ENCODE measurements around the gene CNGA4.
"Not testable (repeated sequence)": the region's sequence is repeated elsewhere in the genome, so short reads cannot be mapped to it uniquely, and the experiment has no call there.

The CNGA4 gene

DNA sequence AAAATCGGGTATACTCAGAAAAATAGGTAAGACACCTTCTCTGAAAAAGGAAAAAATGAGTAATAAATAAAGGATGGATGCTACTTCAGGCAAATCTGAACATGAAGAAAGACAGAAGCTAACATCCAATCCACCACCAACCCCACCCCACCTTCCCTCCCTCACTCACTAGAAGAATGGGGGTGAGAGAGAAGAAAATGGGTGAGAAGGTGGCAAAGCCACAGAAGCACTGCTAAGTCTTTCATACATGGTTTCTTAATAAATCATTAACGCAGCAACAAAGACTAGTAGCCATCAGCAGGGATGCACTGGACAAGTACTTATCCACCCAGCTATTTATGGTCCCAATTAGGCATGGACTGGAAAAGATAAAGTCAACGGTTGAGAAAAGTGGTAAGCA lies 10.4 kb upstream of the CNGA4 start:
- no peak for DNase-seq

DNA sequence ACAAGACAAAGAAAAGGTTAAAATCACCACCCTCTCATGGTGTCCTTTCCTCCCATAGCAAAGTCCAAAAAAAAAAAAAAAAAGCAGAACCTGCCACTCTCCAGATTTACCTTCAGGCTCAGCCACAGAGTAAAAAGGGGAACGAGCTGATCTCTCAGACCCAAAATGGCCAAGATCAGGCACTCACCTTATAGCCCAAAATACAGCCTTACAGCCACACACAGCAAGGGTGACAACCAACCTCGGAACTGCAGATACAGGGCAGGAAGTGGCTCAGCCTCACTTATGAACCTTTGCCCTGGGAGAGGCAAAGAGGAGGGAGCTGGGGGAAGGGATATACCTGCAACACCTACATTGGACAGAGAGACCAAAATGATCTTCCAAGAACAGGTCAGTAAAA lies 9.0 kb upstream of the CNGA4 start:
- no peak for DNase-seq

DNA sequence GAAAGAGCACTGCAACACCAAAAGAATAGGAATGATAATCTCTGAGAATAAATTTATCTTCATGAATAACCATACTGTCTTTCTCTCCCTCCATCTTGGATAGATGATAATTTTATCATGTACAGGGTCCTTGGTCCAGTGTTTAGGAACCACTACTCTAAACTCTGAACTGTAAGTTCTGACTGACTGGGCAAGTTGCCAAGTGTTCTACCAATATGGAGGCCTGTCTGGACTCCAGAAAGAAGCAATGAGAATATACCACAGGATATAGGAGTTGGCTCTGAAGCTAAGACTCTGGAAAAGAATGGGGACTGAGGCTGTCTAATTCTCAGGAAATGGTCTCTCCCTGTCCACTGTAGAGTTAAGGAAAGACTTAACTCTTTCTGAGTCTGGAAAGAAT lies 6.0 kb upstream of the CNGA4 start:
- DNase-seq: peak; percentile 17

DNA sequence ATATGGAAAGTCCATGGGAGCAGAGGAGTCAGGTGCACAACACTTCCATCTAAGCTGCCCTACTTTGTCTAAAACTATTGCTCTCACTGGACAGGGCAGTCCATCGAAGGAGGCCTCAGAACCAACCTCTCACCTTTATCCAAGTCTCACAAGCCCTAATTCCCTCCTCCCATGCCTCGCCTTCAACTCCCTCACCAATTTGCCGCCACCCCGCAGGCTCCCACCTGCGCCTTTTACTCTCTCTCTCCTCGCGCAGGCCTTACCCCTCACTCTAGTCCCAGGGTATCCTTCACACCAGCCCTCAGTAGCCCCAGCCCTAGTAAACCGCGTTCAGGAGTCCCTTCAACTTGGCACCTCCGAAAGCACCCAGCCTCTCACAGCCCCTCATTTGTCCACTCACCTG lies 4.9 kb upstream of the CNGA4 start:
- peak; percentile 71 for DNase-seq

DNA sequence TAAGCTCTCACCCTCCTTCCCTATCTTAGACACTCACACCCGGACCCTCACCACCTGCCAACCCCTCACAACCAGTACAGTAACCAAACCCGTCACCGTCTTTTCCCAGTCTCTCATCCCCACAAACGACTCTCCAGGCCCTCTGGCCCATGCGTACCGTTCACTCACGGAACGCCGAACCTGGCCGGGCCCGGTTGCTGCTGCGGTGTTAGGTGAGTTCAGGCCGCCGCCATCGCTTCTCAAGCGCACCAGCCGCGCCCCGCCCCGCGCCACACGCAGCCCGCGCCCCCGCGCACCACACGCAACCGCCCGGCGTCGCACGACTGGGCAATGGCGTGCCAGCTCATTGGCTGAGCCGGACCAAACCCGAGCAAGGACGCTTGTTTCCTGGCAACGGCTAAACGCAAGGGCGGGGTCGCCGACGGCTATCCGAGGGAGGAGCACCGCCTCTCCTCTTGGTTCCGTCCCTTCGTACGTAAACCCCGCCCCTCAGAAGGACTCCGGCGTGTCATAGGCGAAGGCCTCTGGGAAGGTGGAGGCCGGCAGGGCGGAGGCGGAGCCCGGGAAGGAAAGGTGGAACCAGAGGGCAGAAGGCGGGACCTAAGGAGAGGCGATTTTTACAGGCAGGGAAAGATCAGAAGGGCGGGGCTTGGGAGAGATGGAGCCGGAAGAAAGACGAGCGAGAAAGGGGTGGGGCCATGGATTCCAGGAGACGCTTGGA lies 4.3 kb upstream of the CNGA4 start, which contains the start of gene FHIP1B:
FHIP1B (minus strand) TSS at position 250 of the 721 bp plus-strand sequence. CDS start 10,120 bp downstream, outside the sequence.
- peak; percentile 100 for DNase-seq

DNA sequence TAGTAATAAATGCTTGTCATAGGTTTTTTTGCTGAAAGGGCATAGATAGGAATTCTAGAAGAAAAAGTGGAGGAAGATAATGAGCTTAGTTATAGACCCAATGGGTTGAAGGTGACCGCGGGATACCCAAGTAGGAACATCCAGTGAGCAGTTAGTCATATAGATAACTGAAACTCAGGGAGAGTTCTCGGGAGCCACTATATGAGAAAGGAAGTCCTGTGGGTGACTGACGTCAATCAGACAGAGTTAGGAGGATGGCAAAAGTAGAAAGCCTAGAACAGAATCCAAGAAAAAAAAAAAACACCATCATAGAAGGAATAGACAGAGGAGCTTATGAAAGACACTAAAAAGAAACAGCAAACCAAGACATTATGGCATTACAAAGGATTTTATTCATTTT lies 1.6 kb upstream of the CNGA4 start:
- DNase-seq: no peak

DNA sequence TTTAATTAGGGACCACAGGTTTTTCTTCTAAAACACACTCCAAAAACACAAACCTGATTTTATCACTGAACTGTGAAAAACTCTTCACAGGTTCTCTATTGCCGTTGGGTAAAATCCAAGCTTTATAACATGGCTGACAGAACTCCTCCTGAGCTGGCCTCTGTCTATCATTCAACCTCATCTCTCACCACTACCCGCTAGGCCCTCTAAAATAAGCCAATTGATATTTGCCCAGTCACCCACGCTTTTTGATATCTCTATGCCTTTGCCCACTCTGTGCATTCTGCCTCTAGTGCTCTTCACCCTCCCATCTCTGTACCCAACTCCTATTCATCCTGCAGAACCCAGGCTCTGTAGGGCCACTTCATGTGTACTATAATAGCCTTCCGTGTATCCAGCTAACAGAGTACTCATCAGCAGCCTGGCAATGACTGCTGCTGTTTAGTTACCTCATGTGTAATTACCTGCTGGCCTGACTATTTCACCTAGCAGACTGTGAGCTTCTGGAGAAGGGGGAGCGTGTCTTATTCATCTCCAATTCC lies 1.1 kb upstream of the CNGA4 start:
- DNase-seq: no peak

DNA sequence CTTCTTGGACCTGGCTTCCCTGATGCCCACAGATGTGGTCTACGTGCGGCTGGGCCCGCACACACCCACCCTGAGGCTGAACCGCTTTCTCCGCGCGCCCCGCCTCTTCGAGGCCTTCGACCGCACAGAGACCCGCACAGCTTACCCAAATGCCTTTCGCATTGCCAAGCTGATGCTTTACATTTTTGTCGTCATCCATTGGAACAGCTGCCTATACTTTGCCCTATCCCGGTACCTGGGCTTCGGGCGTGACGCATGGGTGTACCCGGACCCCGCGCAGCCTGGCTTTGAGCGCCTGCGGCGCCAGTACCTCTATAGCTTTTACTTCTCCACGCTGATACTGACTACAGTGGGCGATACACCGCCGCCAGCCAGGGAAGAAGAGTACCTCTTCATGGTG lies 1.2 kb downstream of the CNGA4 start:
- no peak for DNase-seq

DNA sequence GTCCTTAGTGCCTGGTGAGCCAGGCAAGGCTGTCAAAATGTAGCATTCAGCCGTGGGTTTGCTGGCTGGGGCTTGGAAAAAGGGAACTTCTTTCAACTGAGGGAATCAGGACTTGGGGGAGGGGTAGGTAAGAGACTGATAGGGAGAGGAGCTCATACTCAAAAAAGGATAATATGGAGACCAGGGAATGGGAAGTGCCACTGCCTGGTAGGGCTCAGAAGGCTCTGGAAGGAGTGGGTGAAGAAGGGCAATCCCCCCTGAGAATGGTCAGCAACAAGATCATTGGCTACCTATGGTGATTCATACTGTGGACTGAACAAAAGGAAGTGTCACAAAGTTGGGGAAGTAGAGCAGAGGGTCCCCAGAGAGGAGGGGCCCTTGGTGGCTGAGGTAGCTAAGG lies 1.9 kb downstream of the CNGA4 start:
- DNase-seq: no peak

DNA sequence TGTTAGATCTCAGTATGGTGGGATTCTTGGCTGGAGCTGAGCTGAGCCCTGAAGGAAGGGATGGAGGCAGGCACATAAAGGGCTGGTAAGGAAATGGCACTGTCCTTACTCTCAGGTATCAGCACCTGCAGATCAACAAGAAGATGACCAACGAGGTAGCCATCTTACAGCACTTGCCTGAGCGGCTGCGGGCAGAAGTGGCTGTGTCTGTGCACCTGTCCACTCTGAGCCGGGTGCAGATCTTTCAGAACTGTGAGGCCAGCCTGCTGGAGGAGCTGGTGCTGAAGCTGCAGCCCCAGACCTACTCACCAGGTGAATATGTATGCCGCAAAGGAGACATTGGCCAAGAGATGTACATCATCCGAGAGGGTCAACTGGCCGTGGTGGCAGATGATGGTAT lies 2.4 kb downstream of the CNGA4 start:
- no peak for DNase-seq

DNA sequence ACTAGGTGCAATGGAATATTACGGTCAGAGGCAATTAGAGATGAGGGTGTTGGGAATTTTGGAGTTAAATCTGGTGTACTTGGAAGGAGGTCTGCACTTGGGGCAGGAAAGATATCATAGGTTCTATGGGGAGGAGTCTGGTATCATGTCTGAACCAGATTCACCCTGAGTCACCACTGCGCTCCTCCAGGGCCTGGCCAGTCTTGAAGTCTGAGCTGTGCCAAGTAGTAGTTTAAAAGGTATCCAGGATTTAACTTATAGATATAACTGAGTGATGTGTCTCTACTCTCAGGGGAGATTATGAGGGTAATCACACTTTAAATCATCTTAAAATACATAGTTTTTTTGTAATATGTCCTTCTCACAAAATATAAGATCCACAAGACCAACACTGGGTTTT lies 6.6 kb downstream of the CNGA4 start:
- no peak for DNase-seq

DNA sequence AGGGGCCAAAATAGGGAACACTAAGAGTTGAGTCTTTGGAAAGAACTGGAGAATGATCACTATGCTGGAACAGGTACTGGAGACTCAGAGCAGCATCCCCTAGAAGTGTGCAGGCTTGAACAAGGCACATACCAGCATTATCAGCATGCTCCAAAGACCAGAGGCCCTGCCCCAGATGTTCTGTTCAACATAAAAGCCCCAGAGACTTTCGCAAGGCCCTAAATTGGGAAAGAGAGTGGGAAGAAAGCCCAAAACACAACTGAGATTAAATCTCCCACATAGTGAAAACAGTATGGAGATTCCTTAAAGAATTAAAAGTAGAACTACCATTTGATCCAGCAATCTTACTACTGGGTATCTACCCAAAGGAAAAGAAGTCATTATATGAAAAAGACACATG lies 9.4 kb downstream of the CNGA4 start:
- DNase-seq: no peak

DNA sequence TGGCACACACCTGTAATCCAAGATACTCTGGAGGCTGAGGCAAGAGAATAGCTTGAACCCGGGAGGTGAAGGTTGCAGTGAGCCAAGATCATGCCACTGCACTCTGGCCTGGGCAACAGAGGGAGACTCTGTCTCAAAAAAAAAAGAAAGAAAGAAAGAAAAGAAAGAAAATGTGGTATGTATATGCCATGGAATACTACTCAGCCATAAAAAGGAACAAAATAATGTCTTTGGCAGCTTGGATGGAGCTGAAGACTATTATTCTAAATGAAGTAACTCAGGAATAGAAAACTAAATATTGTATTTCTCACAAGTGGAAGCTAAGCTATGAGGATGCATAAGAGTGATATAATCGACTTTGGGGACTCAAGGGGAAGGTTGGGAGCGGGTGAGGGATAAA lies 10.0 kb downstream of the CNGA4 start:
- not testable (repeated sequence) for DNase-seq

DNA sequence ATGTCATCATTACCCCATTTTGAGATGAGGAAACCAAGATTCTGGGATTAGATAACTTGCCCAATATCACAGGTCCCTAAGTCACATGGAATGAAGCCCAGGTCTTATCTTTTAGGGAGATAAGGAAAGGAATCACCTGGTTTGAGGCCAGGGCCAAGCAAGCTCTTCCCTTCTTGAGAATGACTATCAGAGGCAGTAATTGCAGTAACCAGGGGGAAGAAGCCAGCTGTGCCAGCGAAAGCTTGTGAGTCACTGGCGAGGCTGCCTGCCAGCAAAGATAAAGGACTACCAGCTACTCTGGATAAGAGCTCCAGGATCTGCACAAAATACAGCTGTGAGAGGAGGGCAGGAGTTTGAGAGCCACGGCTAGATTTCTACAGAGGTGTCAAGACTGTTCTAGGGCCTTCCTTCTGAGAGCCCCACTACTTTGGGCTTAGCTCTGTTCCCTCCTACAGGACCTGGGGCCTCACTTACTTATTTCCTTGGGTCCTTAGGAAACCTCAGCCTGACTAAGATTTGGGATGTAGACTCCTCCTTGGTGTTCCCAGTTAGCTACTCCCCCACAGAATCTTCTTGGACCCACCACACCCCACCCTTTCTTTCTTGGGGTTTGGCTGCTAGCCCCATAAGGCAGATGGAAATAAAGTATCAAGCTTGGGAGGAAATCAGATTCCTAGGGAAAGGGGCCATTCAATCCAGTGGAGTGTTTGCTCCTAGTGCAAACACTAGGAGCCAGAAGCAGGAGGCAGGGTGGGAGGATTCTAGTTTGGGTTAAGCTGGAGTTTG lies 11.1 kb downstream of the CNGA4 start:
- peak; percentile 40 for DNase-seq

DNA sequence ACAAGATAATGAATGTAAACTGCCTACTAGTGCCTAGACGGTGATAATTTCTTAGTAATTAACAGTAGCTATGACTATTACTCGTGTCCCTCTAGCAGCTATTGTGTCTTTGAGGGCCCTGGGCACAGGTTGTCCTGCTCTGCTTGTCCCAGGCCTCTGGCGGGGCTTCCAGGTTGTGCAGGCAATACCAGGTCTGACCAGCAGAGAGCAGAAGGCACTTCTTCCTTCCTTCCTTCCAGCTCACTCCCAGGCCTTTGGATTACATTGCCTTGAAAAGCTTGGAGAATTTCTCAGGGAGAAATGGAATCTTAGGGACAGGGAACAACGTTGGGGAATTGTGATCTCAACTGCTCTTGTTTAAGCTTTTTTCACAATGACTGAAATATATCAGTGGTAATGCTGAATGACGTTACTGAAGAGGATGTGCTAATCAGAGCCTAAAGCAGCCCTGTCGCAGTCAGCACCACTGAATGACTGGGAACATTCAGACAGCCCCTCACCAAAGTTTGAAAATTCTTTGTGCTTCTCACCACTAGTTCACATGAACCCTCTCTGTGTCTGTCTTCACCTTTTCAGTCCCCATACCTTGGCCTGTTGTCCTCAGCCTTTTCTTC lies 12.3 kb downstream of the CNGA4 start:
- peak; percentile 91 for DNase-seq

DNA sequence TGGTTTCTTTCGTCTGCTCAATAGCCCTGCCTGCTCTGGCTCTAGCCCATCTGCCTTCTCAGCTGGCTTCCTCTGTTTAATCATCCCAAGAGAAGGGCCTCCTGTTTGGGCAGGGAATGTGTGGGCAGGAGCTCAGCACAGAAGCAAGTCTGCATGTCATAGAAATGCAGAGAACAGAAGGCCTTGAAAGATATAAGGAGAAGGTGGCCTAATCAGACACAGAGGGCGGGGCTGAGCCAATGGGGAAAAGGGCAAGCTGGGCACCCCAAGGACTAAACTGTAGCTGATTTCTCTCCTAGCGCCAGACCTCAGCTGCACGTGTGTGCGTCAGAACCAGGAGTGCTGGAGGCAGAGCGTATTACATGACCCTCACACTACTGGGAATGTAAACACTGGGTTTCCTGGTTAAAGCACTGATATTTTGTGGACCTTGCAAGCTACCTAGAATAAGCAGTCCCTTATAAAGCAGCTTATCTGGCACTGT lies 13.1 kb downstream of the CNGA4 start:
- no peak for DNase-seq

DNA sequence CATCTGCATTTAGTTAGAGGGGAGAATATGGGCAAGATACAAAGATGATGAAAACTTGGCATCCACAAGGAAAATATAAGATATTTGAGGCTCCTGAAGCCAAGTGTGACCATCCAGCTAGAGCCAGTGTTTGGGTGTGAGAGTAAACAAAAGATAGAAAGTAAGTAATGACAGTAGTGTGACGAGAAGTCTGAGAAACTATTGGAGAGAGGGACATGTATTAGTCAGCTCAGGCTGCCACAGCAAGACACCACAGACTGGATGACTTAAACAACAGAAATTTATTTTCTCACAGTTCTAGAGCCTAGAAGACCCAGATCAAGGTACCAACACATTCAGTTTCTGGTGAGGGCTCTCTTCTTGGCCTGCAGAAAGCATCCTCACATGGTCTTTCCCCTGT lies 14.3 kb downstream of the CNGA4 start:
- DNase-seq: no peak

DNA sequence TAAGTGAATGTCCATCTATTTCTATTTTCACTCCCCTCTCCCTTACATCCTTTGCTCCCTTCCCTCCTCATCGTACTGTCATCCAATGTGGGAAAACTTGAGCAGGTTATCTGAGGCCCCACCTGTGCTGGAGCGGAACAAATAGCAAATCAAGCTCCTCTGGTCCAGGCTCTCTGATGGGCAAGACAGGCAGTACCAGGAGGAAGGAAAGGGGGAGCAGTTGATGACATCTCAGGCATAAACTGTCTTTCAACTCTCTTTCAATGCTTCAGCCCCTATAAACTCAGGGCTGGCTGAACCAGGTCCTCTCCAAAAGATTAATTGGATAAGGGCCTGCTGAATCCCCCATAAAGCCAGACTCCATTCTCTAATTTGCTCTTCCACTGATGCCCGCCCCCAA lies 19.3 kb downstream of the CNGA4 start:
- peak; percentile 19 for DNase-seq

DNA sequence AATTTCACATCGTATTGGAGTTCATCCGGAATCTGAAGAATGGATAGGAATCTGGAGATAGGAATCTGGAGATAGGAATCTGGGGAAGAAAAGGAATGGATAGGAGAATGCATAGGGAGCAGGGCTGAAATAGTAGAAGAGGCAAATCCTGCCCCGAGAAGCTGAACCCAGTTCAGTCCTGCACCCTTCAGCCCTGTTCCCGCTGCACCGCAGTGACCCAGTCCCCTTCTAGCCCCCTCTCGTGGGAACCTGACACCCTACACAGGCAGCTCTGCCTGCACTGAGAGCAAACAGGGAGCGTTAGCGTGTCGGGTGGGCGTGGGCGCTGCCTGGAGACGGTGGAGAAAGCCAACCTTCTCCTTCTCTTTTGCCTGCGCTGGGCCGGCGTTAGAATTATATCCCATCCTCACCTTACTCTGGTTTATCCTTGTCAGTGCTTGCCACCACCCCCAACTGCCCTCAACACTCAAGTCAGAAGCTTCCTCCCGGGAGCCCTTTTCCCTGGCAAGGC lies 19.7 kb downstream of the CNGA4 start:
- DNase-seq: peak; percentile 71

DNA sequence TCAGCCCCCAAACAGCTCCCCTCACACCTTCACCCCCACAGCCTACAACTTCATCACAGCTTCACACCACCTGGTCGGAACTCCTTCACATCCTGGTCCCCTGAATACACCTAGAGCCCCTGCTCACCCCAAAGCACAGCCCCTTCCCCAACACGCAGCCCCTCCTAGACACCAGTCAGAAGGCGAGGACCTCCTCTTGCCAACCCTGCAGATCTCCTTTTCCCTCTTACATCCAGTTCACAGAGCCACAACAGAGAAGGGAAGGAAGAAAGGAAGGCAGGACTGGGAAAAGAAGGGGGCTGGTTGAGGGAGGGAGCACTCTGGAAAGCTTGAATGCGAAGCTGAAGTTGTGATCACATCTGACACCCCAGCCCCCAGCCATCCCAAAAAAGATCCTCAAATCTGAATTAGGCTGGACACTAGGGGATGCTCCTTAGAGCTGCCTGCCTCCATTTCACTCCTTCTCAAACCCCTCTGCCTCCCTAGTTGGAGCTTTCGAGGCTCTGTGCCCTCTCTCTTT lies 21.4 kb downstream of the CNGA4 start:
- peak; percentile 28 for DNase-seq

DNA sequence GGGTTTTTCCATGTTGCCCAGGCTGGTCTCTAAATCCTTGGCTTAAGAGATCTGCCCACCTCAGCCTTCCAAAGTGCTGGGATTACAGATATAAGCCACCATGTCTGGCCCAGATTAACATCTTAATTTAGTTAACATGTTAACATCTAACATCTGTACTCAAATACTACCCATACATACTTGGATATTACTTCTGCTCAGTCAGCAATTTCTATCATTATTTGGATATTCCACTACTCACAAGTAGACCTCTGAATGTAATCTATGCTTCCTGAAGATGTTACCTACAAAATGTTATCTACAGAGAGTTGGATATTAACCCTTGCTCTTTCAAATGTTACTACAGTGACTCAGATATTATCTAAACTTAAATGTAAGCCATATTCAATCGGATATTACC lies 24.8 kb downstream of the CNGA4 start:
- DNase-seq: no peak

DNA sequence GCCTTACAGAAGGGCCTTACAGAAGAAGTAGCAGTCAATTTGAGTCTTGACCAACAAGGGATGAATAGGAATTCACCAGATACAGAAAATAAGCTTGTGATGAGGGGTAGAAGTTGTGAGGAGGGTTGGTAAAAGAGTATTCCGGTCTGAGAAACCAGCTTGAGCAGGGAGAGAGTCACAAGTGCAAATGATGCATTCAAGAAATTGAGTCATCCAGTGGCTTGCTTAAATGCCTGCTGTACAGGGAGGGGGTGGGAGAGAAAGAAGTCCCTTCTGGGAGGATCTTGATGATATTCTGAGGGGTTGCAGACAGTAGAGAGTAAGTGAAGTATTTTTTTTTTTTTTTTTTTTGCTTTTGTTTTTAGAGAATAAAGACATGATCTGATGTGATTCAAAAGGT lies 29.9 kb downstream of the CNGA4 start:
- DNase-seq: no peak

DNA sequence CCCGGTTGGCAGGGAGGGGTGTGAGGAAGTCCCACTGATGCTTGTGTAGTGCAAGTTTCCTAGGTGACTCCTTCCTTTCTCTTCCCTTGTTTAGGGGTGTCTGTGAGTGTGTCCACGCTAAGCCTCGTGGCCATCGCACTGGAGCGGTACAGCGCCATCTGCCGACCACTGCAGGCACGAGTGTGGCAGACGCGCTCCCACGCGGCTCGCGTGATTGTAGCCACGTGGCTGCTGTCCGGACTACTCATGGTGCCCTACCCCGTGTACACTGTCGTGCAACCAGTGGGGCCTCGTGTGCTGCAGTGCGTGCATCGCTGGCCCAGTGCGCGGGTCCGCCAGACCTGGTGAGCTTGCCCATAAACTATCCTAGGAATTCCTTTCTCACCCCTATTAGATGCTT lies 31.1 kb downstream of the CNGA4 start:
- DNase-seq: no peak

Measured in DMS53 (cell line).